ENCODE data around the gene MACROH2A2. TPM values are rescaled to one million over a fixed set of nuclear protein-coding genes. Genes with fewer than 3 reads are reported as not detected.
A peak's percentile ranks its signal among the peaks of the same experiment; 100 is the strongest.

The MACROH2A2 gene
- total and polyA plus RNA-seq, 7 experiments from 2014 or later = 3.1 to 6.0 (median 4.2) TPM

- Mint-ChIP-seq H3K9me3 (peaks cover 0 to 2% (median 0%) of the 10 kb centered on the region in 11 donors), H3K27ac (peak overlapping the region in 1 of 9 donors; percentile 25), H3K4me1 (peaks cover 0 to 15% (median 9%) of the 10 kb centered on the region in 7 donors), H3K4me3 (no peak overlapping the region), H3K36me3 (no peaks in the 10 kb centered on the region), H3K27me3 (peaks cover 0 to 9% (median 0%) of the 10 kb centered on the region in 5 donors)
- H3K27ac ChIP-seq (ENCODE audit: low read depth, low read length) = no peak overlapping the region
- H3K9me3 ChIP-seq (ENCODE audit: control insufficient read depth in 2 of 3, low read length in 3 of 3) = no peaks in the 10 kb centered on the region
- ChIA-PET POLR2A (interaction anchor here (1.0 kb wide), 1 partner anchor 8 kb away, joined by 3 read pairs; no protein-coding TSS in a partner anchor), CTCF (interaction anchor here (1.2 to 2.8 kb wide), 3 partner anchors 60 to 135 kb away, joined by 3 to 22 read pairs (median 3); partner anchors contain the start of gene TYSND1)
- H3K36me3 ChIP-seq (ENCODE audit: control insufficient read depth in 2 of 3, insufficient read depth in 3 of 3, low read length in 3 of 3) = no peaks in the 10 kb centered on the region
- intact Hi-C loops (cut with micrococcal nuclease) = loop anchor here in 1 of 2 donors (2.0 kb wide), 1 partner anchor 113 kb away; no protein-coding TSS in a partner anchor
- no peak for DNase-seq
- H3K4me1 ChIP-seq (ENCODE audit: control insufficient read depth in 2 of 2, insufficient read depth in 2 of 2, low read length in 2 of 2) = no peaks in the 10 kb centered on the region
- no peak for ATAC-seq
- no peak overlapping the region for H3K4me3 ChIP-seq (ENCODE audit: low read length)
- H3K27me3 ChIP-seq (ENCODE audit: control insufficient read depth in 2 of 2, insufficient read depth in 2 of 2, low read length in 2 of 2) = no peaks in the 10 kb centered on the region
These were observed 33.4 kb downstream of the MACROH2A2 start for GRCh38 chr10:70085975-70086613.

DNA sequence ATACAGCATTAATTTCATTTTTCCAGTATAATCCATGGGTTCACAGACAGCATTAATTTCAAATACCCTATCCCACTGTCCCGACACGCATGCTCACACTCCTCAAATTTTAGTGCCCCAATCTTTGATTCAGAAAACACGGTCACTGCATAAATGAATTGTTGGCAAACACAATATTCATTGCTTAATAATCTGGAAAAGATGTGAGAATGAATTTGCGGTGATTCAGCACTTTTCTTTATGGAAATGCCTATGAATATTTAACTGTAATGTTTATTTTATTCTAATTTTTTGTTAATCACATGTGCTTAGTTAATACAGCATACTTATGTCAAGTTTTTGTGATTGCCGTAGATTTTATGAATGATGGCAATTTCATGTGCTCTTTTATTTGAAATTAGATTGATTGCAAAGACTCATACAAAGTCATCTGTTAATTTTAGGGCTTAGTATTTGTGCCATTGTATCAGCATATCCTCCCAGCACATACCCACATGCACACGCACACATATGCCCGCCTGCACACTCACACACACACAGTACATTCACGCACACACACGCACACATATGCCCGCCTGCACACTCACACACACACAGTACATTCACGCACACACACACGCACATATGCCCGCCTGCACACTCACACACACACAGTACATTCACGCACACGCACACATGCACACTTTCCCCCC, 35.1 kb downstream of the MACROH2A2 start:
- H3K27me3 ChIP-seq (ENCODE audit: control insufficient read depth in 2 of 2, insufficient read depth in 2 of 2, low read length in 2 of 2) = no peaks in the 10 kb centered on the region
- H3K4me1 ChIP-seq (ENCODE audit: control insufficient read depth in 2 of 2, insufficient read depth in 2 of 2, low read length in 2 of 2) = peaks cover 5 to 10% of the 10 kb centered on the region in 2 donors
- no peak for DNase-seq
- H3K36me3 ChIP-seq (ENCODE audit: control insufficient read depth in 2 of 3, insufficient read depth in 3 of 3, low read length in 3 of 3) = no peaks in the 10 kb centered on the region
- CTCF ChIA-PET = no interaction called here
- Mint-ChIP-seq H3K4me3 (no peak overlapping the region), H3K36me3 (peaks cover 0 to 5% (median 0%) of the 10 kb centered on the region in 5 donors), H3K4me1 (peaks cover 9 to 29% (median 21%) of the 10 kb centered on the region in 7 donors), H3K9me3 (no peaks in the 10 kb centered on the region), H3K27me3 (peaks cover 0 to 9% (median 0%) of the 10 kb centered on the region in 5 donors), H3K27ac (no peak overlapping the region)
- intact Hi-C loops (cut with micrococcal nuclease) = no loop called here
- no peak for ATAC-seq
- H3K27ac ChIP-seq (ENCODE audit: low read depth, low read length) = no peak overlapping the region
- POLR2A ChIA-PET = no interaction called here
- H3K9me3 ChIP-seq (ENCODE audit: control insufficient read depth in 2 of 3, low read length in 3 of 3) = no peaks in the 10 kb centered on the region
- no peak overlapping the region for H3K4me3 ChIP-seq (ENCODE audit: low read length)

DNA sequence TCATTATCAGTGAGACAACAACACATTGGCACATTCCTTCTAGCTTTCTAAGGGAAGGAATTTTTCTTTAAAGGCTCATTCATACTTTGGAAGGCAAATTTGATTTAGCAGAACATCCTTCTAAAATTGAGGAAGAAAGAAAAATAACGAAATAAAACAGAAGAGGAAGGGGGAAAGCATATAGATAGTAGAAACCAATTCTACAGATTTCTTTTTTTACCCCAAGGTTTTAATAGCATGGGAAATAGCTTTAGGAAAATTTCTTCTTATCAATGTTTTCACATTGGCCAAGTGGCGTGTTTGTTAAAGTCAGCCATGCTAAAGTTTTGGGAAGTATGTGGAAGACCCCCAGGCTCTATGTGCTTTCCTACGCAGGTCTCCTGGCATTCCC, 35.7 kb downstream of the MACROH2A2 start:
- Histone ChIP-seq H3K9me3 (ENCODE audit: control insufficient read depth in 2 of 3, low read length in 3 of 3) (no peaks in the 10 kb centered on the region), H3K36me3 (ENCODE audit: control insufficient read depth in 2 of 3, insufficient read depth in 3 of 3, low read length in 3 of 3) (no peaks in the 10 kb centered on the region), H3K4me1 (ENCODE audit: control insufficient read depth in 2 of 2, insufficient read depth in 2 of 2, low read length in 2 of 2) (peaks cover 5 to 16% of the 10 kb centered on the region in 2 donors), H3K4me3 (ENCODE audit: low read length) (no peak overlapping the region), H3K27me3 (ENCODE audit: control insufficient read depth in 2 of 2, insufficient read depth in 2 of 2, low read length in 2 of 2) (no peaks in the 10 kb centered on the region), H3K27ac (ENCODE audit: low read depth, low read length) (no peak overlapping the region)
- DNase-seq = no peak
- Mint-ChIP-seq H3K27me3 (peaks cover 0 to 9% (median 0%) of the 10 kb centered on the region in 5 donors), H3K4me1 (peaks cover 9 to 30% (median 24%) of the 10 kb centered on the region in 7 donors), H3K9me3 (no peaks in the 10 kb centered on the region), H3K4me3 (no peak overlapping the region), H3K27ac (no peak overlapping the region), H3K36me3 (peaks cover 0 to 5% (median 0%) of the 10 kb centered on the region in 5 donors)
- intact Hi-C loops (cut with micrococcal nuclease) = no loop called here
- POLR2A ChIA-PET = no interaction called here
- CTCF ChIA-PET = no interaction called here
- ATAC-seq = no peak

- H3K36me3 Mint-ChIP-seq = peaks cover 0 to 6% (median 4%) of the 10 kb centered on the region in 5 donors
- POLR2A ChIA-PET = interaction anchor here (0.7 kb wide), 1 partner anchor 142 kb away, joined by 3 read pairs; no protein-coding TSS in a partner anchor
- H3K27ac Mint-ChIP-seq = peak overlapping the region in 7 of 9 donors; percentile 37 to 99 (median 67)
These were observed 37.4 kb downstream of the MACROH2A2 start for GRCh38 chr10:70090013-70090412.

GRCh38 chr10:70090951-70091350, 38.3 kb downstream of the MACROH2A2 start:
- Histone ChIP-seq H3K36me3 (ENCODE audit: control insufficient read depth in 2 of 3, insufficient read depth in 3 of 3, low read length in 3 of 3) (no peaks in the 10 kb centered on the region), H3K27me3 (ENCODE audit: control insufficient read depth in 2 of 2, insufficient read depth in 2 of 2, low read length in 2 of 2) (no peaks in the 10 kb centered on the region), H3K9me3 (ENCODE audit: control insufficient read depth in 2 of 3, low read length in 3 of 3) (no peaks in the 10 kb centered on the region), H3K27ac (ENCODE audit: low read depth, low read length) (no peak overlapping the region), H3K4me1 (ENCODE audit: control insufficient read depth in 2 of 2, insufficient read depth in 2 of 2, low read length in 2 of 2) (peaks cover 17 to 29% of the 10 kb centered on the region in 2 donors), H3K4me3 (ENCODE audit: low read length) (no peak overlapping the region)
- H3K27ac Mint-ChIP-seq = peak overlapping the region in 8 of 9 donors; percentile 37 to 99 (median 84)
- peaks cover 0 to 4% (median 0%) of the 10 kb centered on the region in 5 donors for H3K27me3 Mint-ChIP-seq
- H3K4me1 Mint-ChIP-seq = peaks cover 15 to 53% (median 46%) of the 10 kb centered on the region in 7 donors
- ATAC-seq (no peak), DNase-seq (no peak)
- intact Hi-C loops (cut with micrococcal nuclease) = loop anchor here in 1 of 2 donors (5.0 kb wide), 2 partner anchors 726 to 796 kb away; partner anchors contain the start of genes PCBD1 and SGPL1
- H3K36me3 Mint-ChIP-seq = peaks cover 0 to 10% (median 6%) of the 10 kb centered on the region in 5 donors
- ChIA-PET POLR2A (interaction anchor here (1.1 kb wide), 1 partner anchor 80 kb away, joined by 4 read pairs; the partner anchor contains the start of gene SAR1A), CTCF (interaction anchor here (1.0 kb wide), 1 partner anchor 102 kb away, joined by 3 read pairs; no protein-coding TSS in a partner anchor)
- no peaks in the 10 kb centered on the region for H3K9me3 Mint-ChIP-seq
- H3K4me3 Mint-ChIP-seq = no peak overlapping the region

More at GRCh38 chr10:70090013-70090412, 37.4 kb downstream of the MACROH2A2 start:
- no peak overlapping the region for H3K4me3 ChIP-seq (ENCODE audit: low read length)
- Mint-ChIP-seq H3K4me1 (peaks cover 14 to 47% (median 41%) of the 10 kb centered on the region in 7 donors), H3K4me3 (no peak overlapping the region), H3K9me3 (no peaks in the 10 kb centered on the region), H3K27me3 (peaks cover 0 to 6% (median 0%) of the 10 kb centered on the region in 5 donors)
- CTCF ChIA-PET = interaction anchor here (0.6 to 1.2 kb wide), 4 partner anchors 56 to 391 kb away, joined by 3 to 5 read pairs (median 4); partner anchors contain the start of gene TYSND1
- no peak for DNase-seq
- peaks cover 17 to 29% of the 10 kb centered on the region in 2 donors for H3K4me1 ChIP-seq (ENCODE audit: control insufficient read depth in 2 of 2, insufficient read depth in 2 of 2, low read length in 2 of 2)
- no peaks in the 10 kb centered on the region for H3K9me3 ChIP-seq (ENCODE audit: control insufficient read depth in 2 of 3, low read length in 3 of 3)
- ATAC-seq = no peak
- H3K27ac ChIP-seq (ENCODE audit: low read depth, low read length) = no peak overlapping the region
- intact Hi-C loops (cut with micrococcal nuclease) = loop anchor here in 1 of 2 donors (5.0 kb wide), 2 partner anchors 727 to 797 kb away; partner anchors contain the start of genes PCBD1 and SGPL1
- no peaks in the 10 kb centered on the region for H3K27me3 ChIP-seq (ENCODE audit: control insufficient read depth in 2 of 2, insufficient read depth in 2 of 2, low read length in 2 of 2)
- H3K36me3 ChIP-seq (ENCODE audit: control insufficient read depth in 2 of 3, insufficient read depth in 3 of 3, low read length in 3 of 3) = no peaks in the 10 kb centered on the region

GRCh38 chr10:70092389-70092718, 39.7 kb downstream of the MACROH2A2 start:
- Histone ChIP-seq H3K4me3 (ENCODE audit: low read length) (peak overlapping the region; percentile 73), H3K27ac (ENCODE audit: low read depth, low read length) (peak overlapping the region; percentile 79), H3K27me3 (ENCODE audit: control insufficient read depth in 2 of 2, insufficient read depth in 2 of 2, low read length in 2 of 2) (no peaks in the 10 kb centered on the region), H3K4me1 (ENCODE audit: control insufficient read depth in 2 of 2, insufficient read depth in 2 of 2, low read length in 2 of 2) (peaks cover 17 to 29% of the 10 kb centered on the region in 2 donors), H3K9me3 (ENCODE audit: control insufficient read depth in 2 of 3, low read length in 3 of 3) (no peaks in the 10 kb centered on the region), H3K36me3 (ENCODE audit: control insufficient read depth in 2 of 3, insufficient read depth in 3 of 3, low read length in 3 of 3) (peaks cover 0 to 7% (median 0%) of the 10 kb centered on the region in 3 experiments)
- Mint-ChIP-seq H3K4me3 (peak overlapping the region; percentile 70 to 96 (median 89)), H3K4me1 (peaks cover 18 to 60% (median 52%) of the 10 kb centered on the region in 7 donors), H3K27me3 (no peaks in the 10 kb centered on the region), H3K36me3 (peaks cover 0 to 13% (median 6%) of the 10 kb centered on the region in 5 donors), H3K27ac (peak overlapping the region; percentile 77 to 99 (median 93)), H3K9me3 (peaks cover 0 to 3% (median 0%) of the 10 kb centered on the region in 11 donors)
- CTCF ChIA-PET = interaction anchor here (1.3 to 5.3 kb wide), 5 partner anchors 24 to 310 kb away, joined by 3 to 40 read pairs (median 4); partner anchors contain the start of gene TYSND1
- ATAC-seq = peak; percentile 49
- peak in 1 of 9 donors; percentile 9 for DNase-seq
- intact Hi-C loops (cut with micrococcal nuclease) = loop anchor here (1.0 to 5.0 kb wide), 6 partner anchors 8 to 795 kb away; partner anchors contain the start of genes TYSND1 (in 2 of the 2), PCBD1 (in 1 of the 2), PPA1 (in 1 of the 2) and SAR1A (in 1 of the 2)
- POLR2A ChIA-PET = interaction anchor here (0.6 to 2.8 kb wide), 12 partner anchors 11 to 955 kb away, joined by 3 to 44 read pairs (median 4); partner anchors contain the start of genes SAR1A and TYSND1
